SK-N-SH (cell line): ENCODE data around the gene AMPH. TPM values are rescaled to one million over a fixed set of nuclear protein-coding genes. Genes with fewer than 3 reads are reported as not detected.

Experiments used
- CTCF ChIA-PET: fragments of 300-600, 350-600 bp; formaldehyde crosslinking; extraction: SDS; loops from one replicate; lab custom pipeline; 2021; lab: Yijun Ruan, JAX
- POLR2A ChIA-PET: fragments of 350-600 bp; sonication (Branson Sonifier 250); formaldehyde crosslinking; extraction: SDS; loops from one replicate; lab custom pipeline; 2020; ENCODE audit warnings: antibody characterized with exemption, inconsistent platforms; lab: Yijun Ruan, JAX
- DNase-seq: peaks from one replicate; pipeline ENCODE4 v3.0.0; 2012
- H2AFZ ChIP-seq: fragments of 200-600 bp; sonication (generic); 2 replicates; pipeline ENCODE4 v1.8.1; 2016; ENCODE audit warnings: antibody characterized with exemption, mild to moderate bottlenecking, low read depth
- H3F3A ChIP-seq: fragments of 200-600 bp; sonication (generic); replicated peaks from 2 replicates; pipeline ENCODE3; 2016; ENCODE audit warnings: antibody characterized with exemption, mild to moderate bottlenecking; ENCODE audit not compliant: insufficient read depth
- H3K27ac ChIP-seq, 2 experiments: fragments of 200-500 bp in 1 of 2; fragments of 200-600 bp in 1 of 2; sonication (Bioruptor generic) in 1 of 2; sonication (generic), shearing (Covaris generic) in 1 of 2; 2 replicates each; pipeline versions ENCODE4 v1.5.1 to v1.6.1; 2014 to 2016; ENCODE audit warnings: low read depth in 2 of 2, inconsistent platforms in 1 of 2, low read length in 1 of 2, mild to moderate bottlenecking in 1 of 2, mixed read lengths in 1 of 2
- H3K27me3 ChIP-seq: fragments of 200-600 bp; sonication (generic), shearing (Covaris generic); 2 replicates; pipeline ENCODE4 v1.6.1; 2016; ENCODE audit warnings: mixed run types; ENCODE audit not compliant: insufficient read depth
- H3K36me3 ChIP-seq, 2 experiments: fragments of 200-500 bp in 1 of 2; fragments of 200-600 bp in 1 of 2; sonication (Bioruptor generic) in 1 of 2; sonication (generic) in 1 of 2; replicated peaks in 1 of 2; 2 replicates each; pipeline versions ENCODE3 to v1.5.1; 2014 to 2016; ENCODE audit warnings: low read length in 1 of 2, mild to moderate bottlenecking in 1 of 2; ENCODE audit not compliant: insufficient read depth in 2 of 2, control insufficient read depth in 1 of 2
- H3K4me1 ChIP-seq, 2 experiments: fragments of 200-500 bp in 1 of 2; fragments of 200-600 bp in 1 of 2; sonication (Bioruptor generic) in 1 of 2; sonication (generic), shearing (Covaris generic) in 1 of 2; 2 replicates each; pipeline versions ENCODE4 v1.5.1 to v1.6.1; 2014 to 2016; ENCODE audit warnings: low read depth in 1 of 2, low read length in 1 of 2, mixed run types in 1 of 2; ENCODE audit not compliant: insufficient read depth in 2 of 2, control insufficient read depth in 1 of 2
- H3K4me2 ChIP-seq: fragments of 200-600 bp; sonication (generic), shearing (Covaris generic); 2 replicates; pipeline ENCODE4 v1.6.1; 2017; ENCODE audit warnings: mixed run types
- H3K4me3 ChIP-seq, 2 experiments: fragments of 200-500 bp in 1 of 2; fragments of 200-600 bp in 1 of 2; sonication (Bioruptor generic) in 1 of 2; sonication (generic), shearing (Covaris generic) in 1 of 2; 2 replicates each; pipeline versions ENCODE4 v1.5.1 to v1.8.1; 2014 to 2016; ENCODE audit warnings: low read depth in 2 of 2, inconsistent platforms in 1 of 2, low read length in 1 of 2, mild to moderate bottlenecking in 1 of 2, mixed read lengths in 1 of 2, moderate library complexity in 1 of 2
- H3K79me2 ChIP-seq: fragments of 200-600 bp; sonication (generic); 2 replicates; pipeline ENCODE4 v1.8.1; 2017; ENCODE audit warnings: mild to moderate bottlenecking; ENCODE audit not compliant: insufficient read depth
- H3K9ac ChIP-seq: fragments of 200-600 bp; sonication (generic); 2 replicates; pipeline ENCODE4 v1.6.1; 2017; ENCODE audit warnings: mixed run types
- H3K9me2 ChIP-seq: fragments of 200-600 bp; sonication (generic); 2 replicates; pipeline ENCODE4 v1.6.1; 2017; ENCODE audit warnings: mixed run types
- H3K9me3 ChIP-seq: fragments of 200-600 bp; sonication (generic); 2 replicates; pipeline ENCODE4 v1.6.1; 2017; ENCODE audit warnings: mixed run types, mild to moderate bottlenecking, moderate library complexity
- H4K20me1 ChIP-seq: fragments of 200-600 bp; sonication (generic); 2 replicates; pipeline ENCODE4 v1.6.1; 2017; ENCODE audit warnings: mild to moderate bottlenecking, mixed run types; ENCODE audit not compliant: insufficient read depth
- CHD2 ChIP-seq: fragments of 150-350 bp; IDR thresholded peaks from 2 replicates; pipeline ENCODE4 v1.6.1; 2018; ENCODE audit warnings: low read length; ENCODE audit not compliant: partially characterized antibody
- EZH2phosphoT487 ChIP-seq: fragments of 200-600 bp; sonication (generic); IDR thresholded peaks from 2 replicates; pipeline ENCODE4 v1.6.1; 2017; ENCODE audit warnings: low read depth, mixed run types, mild to moderate bottlenecking, antibody characterized with exemption, moderate library complexity, borderline replicate concordance
- FOXJ3 ChIP-seq: sonication (generic); formaldehyde crosslinking; IDR thresholded peaks from 2 replicates; pipeline ENCODE4 v1.5.1; 2020; ENCODE audit warnings: mild to moderate bottlenecking, missing genetic modification reagents
- FOXM1 ChIP-seq: IDR thresholded peaks from 2 replicates; pipeline ENCODE4 v1.4.0; 2012; ENCODE audit warnings: low read depth, mild to moderate bottlenecking
- IRF3 ChIP-seq: fragments of 150-350 bp; IDR thresholded peaks from 2 replicates; pipeline ENCODE4 v1.6.1; 2016; ENCODE audit warnings: mild to moderate bottlenecking, low read depth, low read length
- MEF2A ChIP-seq: IDR thresholded peaks from 2 replicates; pipeline ENCODE4 v1.4.0; 2012; ENCODE audit warnings: low read depth, borderline replicate concordance
- NRF1 ChIP-seq: IDR thresholded peaks from 2 replicates; pipeline ENCODE4 v1.6.1; 2012; ENCODE audit warnings: low read depth, mild to moderate bottlenecking, low read length
- PBX3 ChIP-seq: IDR thresholded peaks from 2 replicates; pipeline ENCODE4; 2012
- RAD21 ChIP-seq: IDR thresholded peaks from 2 replicates; pipeline ENCODE4 v1.6.1; 2012; ENCODE audit warnings: mild to moderate bottlenecking, low read length
- REST ChIP-seq: IDR thresholded peaks from 2 replicates; pipeline ENCODE4 v1.6.1; 2012; ENCODE audit warnings: mild to moderate bottlenecking, low read depth, low read length, moderate library complexity
- SIN3A ChIP-seq: IDR thresholded peaks from 2 replicates; pipeline ENCODE4 v1.6.1; 2012; ENCODE audit warnings: low read depth, mild to moderate bottlenecking, low read length, moderate library complexity, borderline replicate concordance
- TAF1 ChIP-seq: IDR thresholded peaks from 2 replicates; pipeline ENCODE4 v1.6.1; 2012; ENCODE audit warnings: low read depth, mild to moderate bottlenecking, low read length, moderate library complexity, borderline replicate concordance
- TCF12 ChIP-seq: IDR thresholded peaks from 2 replicates; pipeline ENCODE4 v1.4.0; 2012
- USF1 ChIP-seq: IDR thresholded peaks from 2 replicates; pipeline ENCODE4 v1.4.0; 2012; ENCODE audit warnings: low read depth, borderline replicate concordance
- USF2 ChIP-seq: fragments of 150-350 bp; IDR thresholded peaks from 2 replicates; pipeline ENCODE4 v1.6.1; 2017; ENCODE audit warnings: antibody characterized with exemption, low read length, low read depth, borderline replicate concordance
- YY1 ChIP-seq: IDR thresholded peaks from 2 replicates; pipeline ENCODE4 v1.4.0; 2012; ENCODE audit warnings: low read depth, mild to moderate bottlenecking
- WGBS: methylation state at CpG from one replicate; pipeline ENCODE4 v1.1.6; 2017; ENCODE audit warnings: low lambda C conversion rate; 5-methylcytosine and 5-hydroxymethylcytosine counted together
- polyA plus RNA-seq, 3 experiments: library from polyadenylated mRNA; depleted of rRNA; stranded (reverse); fragments of >200 nt; gene quantifications; 2 replicates each; pipeline ENCODE4 v1.2.3, GENCODE V29; 2012

The AMPH gene
- polyA plus RNA-seq, 1 of the 3 experiments (the other 2 are of a cell fraction), result 0.08 TPM

GRCh38 chr7:38584443-38585210 lies 46.5 kb downstream of the AMPH start (continued):
- TF ChIP-seq RAD21 (no peak), USF2 (no peak), FOXJ3 (CRISPR knock-in tag) (no peak)

GRCh38 chr7:38580485-38580884 lies 50.7 kb downstream of the AMPH start:
- no peaks in the 10 kb centered on the region for H3K36me3 ChIP-seq
- no peaks in the 10 kb centered on the region for H3K27me3 ChIP-seq
- no peaks in the 10 kb centered on the region for H3K9me2 ChIP-seq
- H3K9ac ChIP-seq, result no peak overlapping the region
- no peaks in the 10 kb centered on the region for H4K20me1 ChIP-seq
- POLR2A ChIA-PET, result no interaction called here
- H3K79me2 ChIP-seq, result no peaks in the 10 kb centered on the region
- no peaks in the 10 kb centered on the region for H3K4me1 ChIP-seq
- H3K27ac ChIP-seq, result no peak overlapping the region
- H3K4me2 ChIP-seq, result no peak overlapping the region
- H3F3A ChIP-seq, result no peaks in the 10 kb centered on the region
- CTCF ChIA-PET, result interaction anchor here (0.6 kb wide), 1 partner anchor 73 kb away, joined by 3 read pairs; no protein-coding TSS in a partner anchor
- no peak overlapping the region for H2AFZ ChIP-seq
- no peak for DNase-seq
- 5% methylated on average over 5 of the region's 5 CpGs for WGBS
- TF ChIP-seq FOXJ3 (CRISPR knock-in tag) (no peak), YY1 (no peak), EZH2phosphoT487 (no peak), TCF12 (no peak), USF2 (no peak), FOXM1 (no peak), NRF1 (no peak)
- H3K9me3 ChIP-seq, result no peaks in the 10 kb centered on the region
- H3K4me3 ChIP-seq, result no peak overlapping the region

GRCh38 chr7:38574086-38574485 lies 57.1 kb downstream of the AMPH start:
- Histone ChIP-seq H3K9ac (no peak overlapping the region), H3K4me1 (no peaks in the 10 kb centered on the region), H3K27ac (no peak overlapping the region), H2AFZ (no peak overlapping the region), H3K27me3 (no peaks in the 10 kb centered on the region), H3K9me3 (no peaks in the 10 kb centered on the region), H3K79me2 (no peaks in the 10 kb centered on the region), H3K4me3 (no peak overlapping the region), H4K20me1 (no peaks in the 10 kb centered on the region), H3K9me2 (no peaks in the 10 kb centered on the region), H3F3A (no peaks in the 10 kb centered on the region), H3K36me3 (no peaks in the 10 kb centered on the region), H3K4me2 (no peak overlapping the region)
- WGBS, result 3% methylated on average over 5 of the region's 5 CpGs
- ChIA-PET CTCF (no interaction called here), POLR2A (no interaction called here)
- DNase-seq, result no peak
- TF ChIP-seq SIN3A, result no peak
- TF ChIP-seq IRF3, result no peak
- TF ChIP-seq MEF2A, result no peak
- TF ChIP-seq PBX3, result no peak
- TF ChIP-seq USF1, result no peak
- TF ChIP-seq TAF1, result no peak
- no peak for TF ChIP-seq CHD2
- no peak for TF ChIP-seq FOXJ3 (CRISPR knock-in tag)
- TF ChIP-seq REST, result no peak
